Stromal cell of bone marrow (primary cell): Measurements from ENCODE around the gene INPP4B.

Experiments
- DNase-seq: peaks from one replicate; pipeline ENCODE4 v3.0.0-alpha.2; 2012; ENCODE audit warnings: low read depth

Gene INPP4B

DNA sequence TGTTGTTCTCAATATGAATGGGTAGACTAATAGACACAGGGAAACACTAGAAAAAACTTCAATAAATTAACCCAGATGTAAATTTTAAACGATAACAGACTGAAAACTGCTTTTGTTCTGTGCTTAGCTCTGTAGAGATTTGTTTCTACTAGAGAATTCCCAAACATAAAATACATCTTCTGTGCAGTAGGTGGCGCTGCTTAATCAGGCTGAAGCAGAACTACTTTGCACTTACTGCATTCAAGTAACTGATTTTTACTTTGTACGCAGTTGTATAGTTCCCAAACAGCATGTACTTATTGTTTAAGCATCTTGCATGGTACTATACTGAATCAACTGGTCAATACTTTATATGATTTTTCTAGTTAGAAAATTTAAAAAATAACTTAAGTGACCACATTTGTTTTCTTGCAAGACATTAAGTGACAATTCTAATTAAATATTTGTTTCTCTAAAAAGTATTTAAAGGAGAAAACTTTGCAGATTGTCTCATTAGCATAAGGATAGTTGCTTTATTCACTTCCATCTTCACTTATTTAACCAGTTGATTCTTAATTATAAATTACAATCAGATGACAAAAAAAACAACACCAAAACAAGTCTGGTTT is 719.1 kb downstream of the INPP4B start:
- DNase-seq, result peak; percentile 48

DNA sequence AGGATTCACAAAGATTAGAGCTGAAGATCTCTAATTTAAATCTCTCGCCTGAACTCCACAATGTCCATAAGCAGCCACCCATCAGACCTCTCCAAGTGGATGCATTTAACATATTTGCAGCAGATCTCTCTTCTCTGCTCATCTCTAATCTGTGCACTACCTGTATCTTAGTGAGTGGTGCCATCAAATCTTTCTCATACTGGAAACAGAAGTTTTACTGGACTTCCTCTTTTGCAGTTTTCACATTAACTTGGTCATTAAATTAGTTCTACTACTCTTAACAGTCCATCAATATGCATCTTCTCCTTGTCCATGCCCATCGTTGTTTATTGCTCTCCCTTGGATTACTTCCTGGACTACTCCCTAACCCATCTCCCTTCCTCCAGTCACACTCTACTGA is 721.2 kb downstream of the INPP4B start:
- DNase-seq, result no peak

DNA sequence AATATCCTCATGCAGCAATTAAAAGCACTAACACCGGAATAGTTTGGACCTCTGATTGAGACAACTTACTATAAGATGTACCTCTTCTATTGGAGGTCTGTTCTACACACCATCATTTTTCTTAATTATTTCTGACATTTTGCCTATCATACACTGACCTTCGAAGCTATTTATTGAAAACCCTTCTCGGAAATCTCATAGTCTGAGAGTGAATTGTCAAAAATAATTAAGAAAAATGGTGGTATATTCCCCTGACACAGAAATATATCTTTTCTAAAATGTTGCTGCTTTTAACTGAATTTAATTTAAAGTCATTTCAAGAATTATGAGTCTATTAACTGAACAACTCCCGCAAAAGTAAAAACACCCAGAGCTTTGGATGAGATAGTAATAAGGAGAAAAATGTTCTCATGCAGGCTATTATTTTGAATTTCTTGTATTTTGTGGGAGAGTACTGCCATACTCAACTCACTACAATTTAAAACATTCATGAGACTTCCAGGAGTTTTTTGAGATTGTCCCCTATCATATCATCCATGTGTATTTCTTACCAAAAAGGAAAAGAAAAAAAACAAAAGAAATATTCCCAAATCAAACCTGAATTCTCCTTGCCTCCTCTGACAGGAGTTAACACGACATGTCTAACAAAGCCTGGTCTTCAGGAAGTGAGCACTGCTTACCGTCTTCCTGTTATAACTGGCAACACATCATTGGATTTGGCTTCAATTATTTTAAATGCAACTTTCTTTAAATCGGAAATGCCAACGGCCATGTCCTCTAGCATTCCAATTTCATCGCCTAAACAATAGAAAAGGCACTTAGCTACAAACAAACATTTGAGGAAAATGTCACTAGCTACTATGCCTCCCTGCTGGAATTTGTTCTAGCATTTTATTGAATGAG is 724.4 kb downstream of the INPP4B start:
- no peak for DNase-seq

DNA sequence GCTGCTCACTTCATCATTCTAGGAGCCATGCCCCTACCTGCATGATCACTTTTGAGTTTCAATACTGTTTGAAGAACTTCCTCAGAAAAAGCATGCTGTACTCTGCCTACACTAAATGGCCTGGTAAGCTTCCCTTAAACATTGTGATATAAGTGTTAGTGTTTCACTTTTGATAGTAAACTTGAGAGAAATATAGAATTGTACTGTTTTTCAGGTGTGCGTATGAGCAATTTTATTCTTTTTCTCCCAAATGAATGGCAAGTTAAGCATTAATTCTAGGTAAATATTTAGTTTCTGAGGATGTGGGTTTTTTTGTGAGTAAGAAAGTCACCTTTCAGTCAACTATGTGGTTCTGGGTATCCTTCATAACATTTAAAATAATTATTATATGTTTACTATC is 725.2 kb downstream of the INPP4B start:
- no peak for DNase-seq

DNA sequence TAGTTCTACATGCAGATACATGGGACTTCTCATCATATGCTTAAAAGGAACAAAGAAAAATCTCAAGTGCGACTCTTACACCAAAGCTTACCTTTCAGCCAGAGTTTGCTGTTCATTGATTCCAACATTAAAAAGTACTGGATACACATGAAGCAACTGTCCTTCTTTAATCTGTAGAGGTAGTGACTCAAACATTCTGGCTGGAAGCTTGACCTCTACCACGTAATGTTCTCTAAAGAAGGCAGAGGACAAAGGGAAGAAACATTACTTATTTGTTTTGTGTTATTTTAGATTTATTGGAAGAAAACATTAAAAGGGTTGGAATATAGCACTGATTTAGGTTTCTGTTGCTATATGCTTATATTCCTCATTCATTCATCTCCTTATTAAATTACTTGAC is 733.6 kb downstream of the INPP4B start:
- no peak for DNase-seq

DNA sequence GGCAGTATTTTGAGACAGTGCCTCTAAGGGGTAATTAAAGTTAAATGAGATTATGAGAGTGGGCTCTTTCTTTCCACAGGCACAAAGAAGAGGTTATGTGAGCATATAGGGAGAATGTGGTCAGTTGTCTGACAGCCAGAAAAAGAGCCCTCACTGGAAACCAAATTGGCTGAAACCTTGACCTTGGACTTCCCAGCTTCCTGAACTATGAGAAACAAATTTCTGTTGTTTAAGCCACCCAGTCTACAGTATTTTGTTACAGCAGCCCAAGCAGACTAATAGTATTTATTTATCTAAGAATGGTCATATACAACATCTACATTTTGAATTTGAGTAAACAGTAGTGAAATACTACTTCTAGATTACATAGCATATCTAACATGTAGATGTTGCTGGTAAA is 736.0 kb downstream of the INPP4B start:
- DNase-seq, result no peak

DNA sequence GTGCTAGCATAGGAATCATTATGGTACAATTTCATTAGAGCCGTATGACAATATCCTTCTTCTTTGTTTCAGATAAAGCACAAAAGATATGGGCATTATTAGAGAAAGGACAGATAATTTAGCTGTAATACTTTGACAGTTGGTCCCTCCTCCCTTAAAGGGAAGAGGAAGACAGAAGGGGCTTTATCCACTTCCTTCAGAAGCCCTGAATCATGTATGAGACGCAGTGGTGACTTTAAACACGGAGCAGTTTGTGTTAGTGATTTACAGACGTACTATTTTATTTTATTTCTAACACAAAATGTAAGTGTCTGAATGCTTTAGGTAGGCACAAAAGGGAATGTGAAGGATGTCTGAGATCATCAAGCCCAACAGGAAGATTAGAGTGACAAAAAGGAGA is 742.1 kb downstream of the INPP4B start:
- DNase-seq, result no peak

DNA sequence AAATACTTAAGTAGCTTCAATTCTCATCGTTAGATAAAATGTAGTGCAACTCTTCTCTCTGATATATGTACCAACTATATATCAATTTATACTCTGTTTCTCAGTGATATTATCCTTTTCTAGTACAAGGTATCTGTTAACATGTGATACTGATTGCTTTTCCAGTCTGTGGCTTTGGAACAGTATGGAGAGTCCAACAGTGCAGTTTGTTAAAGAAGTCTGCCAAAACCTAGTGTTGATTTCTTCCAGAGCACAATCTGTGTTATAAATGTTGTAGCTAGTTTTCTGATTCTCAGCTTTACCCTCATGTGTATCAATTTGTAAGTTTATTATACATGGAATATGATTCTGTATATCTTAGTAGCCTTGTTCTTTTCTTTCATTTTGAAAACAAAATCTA is 744.7 kb downstream of the INPP4B start:
- DNase-seq, result no peak

DNA sequence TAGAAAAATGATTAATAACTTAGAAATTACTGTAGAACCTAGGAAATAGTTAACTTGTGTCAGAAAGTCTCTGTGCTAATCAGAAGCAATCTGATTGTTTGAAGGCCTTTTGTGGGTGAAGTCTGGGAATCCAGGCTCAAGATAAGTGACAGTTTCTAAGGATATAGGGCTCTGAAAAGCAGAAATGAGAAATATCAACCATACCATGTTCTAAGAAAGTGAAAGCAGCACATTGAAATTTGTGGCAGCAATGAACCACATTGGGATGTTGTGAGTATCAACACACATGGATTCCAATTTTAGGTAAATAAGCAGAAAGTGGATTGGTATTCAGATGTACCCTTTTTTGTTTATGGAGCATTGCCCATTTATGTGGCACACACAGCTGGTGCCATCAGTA is 745.2 kb downstream of the INPP4B start:
- no peak for DNase-seq

DNA sequence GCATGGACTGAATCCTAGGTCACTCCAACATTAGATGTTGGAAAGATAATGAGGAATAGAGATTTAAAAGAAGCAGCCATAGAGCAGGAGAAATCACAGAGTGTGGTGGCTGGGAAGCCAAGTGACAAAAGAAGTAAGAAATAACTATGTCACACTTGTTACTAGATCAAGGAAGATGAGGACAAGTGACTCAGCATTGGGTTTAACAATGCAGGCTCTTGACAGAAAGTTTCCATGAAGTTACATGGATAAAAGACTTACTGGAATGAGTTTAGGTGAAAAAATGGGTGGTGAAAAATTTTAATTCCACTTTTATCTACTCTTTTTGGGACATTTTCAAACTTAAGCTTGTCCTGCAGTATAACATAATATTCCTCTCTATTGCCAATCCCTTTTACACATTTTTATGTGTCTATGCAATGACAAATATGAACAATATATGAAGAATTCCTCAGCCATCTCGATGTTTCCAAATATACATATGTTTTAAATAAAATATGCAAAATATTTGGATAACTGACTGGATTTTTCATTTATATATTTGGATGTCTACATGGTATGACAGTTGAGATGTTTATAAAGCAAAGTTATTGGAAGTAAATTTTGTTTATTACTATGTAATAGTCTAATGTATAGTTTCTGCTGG is 747.1 kb downstream of the INPP4B start:
- DNase-seq, result no peak

DNA sequence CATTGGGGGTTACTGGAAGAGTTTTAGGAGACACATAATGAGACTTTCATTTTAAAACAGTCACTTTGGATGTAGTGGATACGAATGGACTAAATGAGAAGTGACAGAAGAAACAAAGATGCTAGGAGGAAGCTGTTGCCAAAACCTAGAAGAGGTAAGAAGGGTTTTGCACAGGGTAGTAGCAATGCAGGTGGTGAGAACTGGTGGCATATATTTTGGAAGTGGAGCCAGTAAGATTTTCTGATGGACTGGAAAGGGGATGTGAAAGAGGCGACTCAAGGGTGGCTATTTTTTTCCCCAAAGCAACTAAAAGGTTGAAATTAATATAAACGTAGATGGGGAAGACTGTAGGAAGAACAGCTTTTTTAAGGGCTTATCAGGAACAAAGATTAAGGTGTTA is 747.7 kb downstream of the INPP4B start:
- no peak for DNase-seq

DNA sequence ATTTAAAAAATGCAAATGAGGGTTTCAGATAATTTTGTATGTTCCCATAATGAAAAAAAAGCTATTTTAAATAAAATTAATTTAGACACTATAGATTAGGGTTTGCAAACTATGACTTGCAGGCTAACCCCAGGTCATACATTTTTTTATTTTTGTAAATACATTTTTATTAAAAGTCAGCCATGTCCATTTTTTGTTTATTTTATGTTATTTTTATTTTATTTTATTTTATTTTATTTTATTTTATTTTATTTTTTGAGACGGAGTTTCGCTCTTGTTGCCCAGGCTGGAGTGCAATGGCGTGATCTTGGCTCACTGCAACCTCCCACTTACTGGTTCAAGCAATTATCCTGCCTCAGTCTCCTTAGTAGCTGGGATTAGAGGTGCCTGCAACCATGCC is 749.1 kb downstream of the INPP4B start:
- no peak for DNase-seq

DNA sequence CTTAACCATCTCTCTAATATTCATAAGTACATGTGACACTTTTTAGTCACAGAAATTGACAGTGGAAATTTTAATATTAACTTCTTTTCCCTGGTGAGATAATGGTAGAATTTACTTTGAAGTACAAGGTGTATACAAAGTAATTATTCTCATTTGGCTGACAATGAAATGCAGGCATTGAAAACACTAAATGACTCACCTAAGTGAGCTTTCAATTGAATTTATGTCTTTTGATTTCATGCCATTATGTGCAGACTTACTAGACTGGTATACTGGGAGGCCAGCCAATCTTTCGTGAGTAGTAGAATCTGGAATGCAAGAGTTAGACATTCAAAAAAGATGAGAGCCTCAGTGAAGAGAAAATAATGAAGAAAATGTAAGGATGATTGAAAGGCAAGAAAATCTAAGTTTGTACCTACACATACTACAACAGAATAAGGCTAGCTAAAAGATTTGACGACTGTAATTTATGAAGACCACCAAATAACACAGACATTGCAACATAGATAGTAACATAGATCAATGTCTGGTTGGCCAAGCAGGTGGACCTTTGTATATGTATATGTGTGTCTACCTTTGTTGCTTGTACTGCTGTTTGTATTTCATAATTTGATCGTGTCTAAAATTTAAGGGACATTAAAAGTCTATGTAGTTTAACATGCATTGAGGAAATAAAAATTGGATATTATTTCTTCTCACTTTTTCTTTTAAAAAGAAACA is 750.1 kb downstream of the INPP4B start:
- peak; percentile 93 for DNase-seq

DNA sequence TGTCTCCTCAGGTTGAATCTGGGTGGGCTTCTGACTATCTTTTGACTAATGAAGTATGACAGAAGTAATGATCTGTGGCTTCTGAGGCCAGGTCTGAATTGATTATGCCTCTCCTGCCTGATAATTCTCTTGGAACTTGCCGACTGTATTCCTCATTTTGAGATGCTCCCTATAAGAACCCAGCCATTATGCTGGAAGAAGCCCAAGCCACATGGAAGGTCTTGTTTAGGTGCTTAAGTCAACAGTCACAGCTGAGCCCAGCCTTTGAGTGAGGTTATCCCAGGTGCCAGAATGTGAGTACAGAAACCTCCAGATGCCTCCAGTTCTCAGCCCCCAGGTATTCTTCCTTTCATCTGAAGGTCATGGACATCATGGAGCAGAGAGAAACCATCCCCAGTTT is 753.2 kb downstream of the INPP4B start:
- DNase-seq, result no peak

DNA sequence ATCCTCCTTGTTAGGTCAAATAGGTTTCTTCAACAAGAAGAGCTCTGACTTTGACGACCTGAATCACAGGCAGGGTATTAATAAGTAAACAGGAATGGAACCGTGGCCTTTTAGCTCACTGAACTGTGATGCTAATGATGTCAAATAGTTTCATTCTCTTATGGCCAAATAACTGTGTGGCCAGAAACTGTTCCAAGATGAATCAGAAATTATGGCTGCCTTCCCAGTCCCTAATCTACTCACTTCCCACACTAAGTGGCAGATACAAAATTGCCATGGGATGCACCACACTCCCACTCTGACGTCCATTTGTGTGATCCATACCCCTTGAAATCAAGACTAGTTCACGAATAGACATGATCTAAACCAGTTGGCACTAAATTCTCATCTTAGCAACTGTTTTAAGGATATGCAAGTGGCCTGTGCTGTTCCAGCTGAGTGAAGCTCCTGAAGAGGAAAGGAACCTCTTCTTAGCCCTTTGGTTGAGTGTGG is 754.4 kb downstream of the INPP4B start:
- peak; percentile 97 for DNase-seq

DNA sequence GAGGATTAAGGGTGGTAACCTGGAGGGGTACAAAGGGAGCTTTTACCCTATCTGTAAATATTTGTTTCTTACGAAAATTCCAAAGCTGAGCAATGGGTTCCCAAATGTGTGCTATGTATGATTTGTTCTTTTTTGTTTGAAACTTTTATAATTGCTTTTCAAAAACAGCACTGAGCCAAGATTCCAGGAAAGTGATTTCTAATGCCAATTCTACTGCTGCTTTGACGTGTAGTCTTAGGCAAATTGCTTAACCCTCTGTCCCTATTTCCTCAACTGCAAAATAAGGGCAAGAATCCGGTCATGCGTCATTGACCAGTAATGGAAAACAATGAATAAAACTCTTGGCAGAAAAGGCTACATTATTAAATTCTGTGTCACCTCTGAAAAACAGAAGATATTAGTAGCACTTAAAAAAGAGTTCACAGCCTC is 755.0 kb downstream of the INPP4B start:
- DNase-seq, result peak; percentile 98

DNA sequence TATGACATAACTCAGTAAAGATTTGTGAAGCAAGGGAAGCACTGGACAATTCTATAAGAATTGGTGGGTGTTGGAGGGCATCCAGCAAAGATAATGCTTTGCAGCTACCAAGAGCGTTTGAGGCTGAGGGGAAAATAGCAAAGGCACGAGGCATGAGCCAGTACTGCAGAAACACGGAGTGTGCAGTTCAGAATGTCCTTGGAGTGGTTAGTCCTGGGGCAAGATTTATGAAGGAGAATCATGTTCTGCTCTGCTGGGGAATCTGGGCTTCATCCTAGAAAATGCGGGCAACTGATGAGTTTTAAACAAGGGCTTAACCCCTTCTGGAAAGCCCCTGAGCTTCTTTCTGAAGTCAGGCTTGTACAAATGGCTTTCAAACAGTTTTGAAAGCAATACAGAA is 757.2 kb downstream of the INPP4B start:
- DNase-seq, result no peak

DNA sequence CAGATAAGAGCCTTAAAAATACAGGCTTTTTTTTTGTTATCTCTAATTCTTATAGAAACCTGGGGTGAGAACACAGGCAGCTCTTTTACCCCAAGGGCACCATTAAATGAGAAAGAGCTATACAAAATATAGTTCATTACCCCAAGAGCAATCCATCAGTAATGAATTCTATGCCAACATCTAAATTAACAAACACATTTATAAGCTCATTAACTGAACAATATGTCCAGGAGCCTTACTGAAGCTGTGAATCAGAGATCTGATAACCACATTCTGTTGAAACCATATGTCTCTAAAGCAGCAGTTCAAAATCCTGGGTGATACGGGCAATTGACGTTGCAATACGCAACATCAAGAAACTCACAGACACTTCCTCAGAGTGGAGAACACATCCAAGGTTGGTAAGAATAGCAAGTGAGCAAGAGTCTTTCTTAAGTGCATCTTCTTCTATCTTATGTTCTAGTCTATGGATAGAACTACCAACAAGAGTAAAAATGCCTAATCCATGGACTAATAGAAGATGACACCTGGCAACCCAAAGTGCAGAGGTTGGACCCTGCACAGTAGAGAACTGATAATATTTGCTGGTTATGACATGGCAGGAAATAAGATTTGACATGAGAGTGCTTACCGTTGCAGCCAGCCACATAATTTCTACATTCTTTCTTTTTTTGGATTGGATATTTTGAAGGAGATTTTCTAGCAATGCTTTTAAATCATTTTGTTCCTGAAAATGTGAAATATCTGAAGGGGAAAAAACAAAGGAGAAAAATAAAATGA is 760.4 kb downstream of the INPP4B start:
- DNase-seq, result no peak

DNA sequence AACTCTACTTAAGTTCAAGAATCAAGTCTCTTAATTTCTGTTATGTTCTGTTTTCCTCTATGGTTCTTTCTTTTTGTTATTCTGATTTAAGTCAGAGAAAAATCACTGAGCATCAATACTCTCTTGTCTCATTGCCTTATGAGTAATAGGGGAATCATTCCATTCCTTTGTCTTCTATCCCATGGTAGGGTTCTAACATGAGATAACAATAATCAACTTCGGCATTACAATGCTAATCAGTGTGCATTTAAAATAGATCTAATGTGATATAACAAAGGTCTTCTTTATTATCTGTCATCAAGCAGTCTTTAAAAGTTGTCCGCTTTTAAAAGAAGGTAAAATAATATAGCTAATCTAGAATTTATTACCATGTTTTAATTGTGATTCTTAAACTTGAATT is 762.8 kb downstream of the INPP4B start:
- DNase-seq, result no peak

DNA sequence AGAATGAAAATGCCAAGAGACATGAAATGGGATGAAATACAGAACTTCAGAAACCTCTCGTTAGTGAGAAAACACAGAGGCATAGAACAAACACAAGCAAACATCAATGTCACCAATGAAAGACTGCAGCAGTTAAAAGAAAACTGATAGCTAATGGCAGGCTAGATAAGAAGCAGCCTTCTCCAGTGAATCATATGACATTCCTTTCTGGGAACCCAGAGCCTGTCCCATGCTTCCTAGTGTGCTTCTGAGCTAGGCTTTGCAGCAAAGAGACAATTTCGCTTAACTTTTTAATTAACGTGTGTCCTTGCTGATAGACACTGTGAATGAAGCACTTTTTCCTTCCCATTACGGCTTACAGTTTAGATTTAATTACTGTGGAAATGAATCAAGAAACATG is 765.1 kb downstream of the INPP4B start:
- DNase-seq, result no peak

DNA sequence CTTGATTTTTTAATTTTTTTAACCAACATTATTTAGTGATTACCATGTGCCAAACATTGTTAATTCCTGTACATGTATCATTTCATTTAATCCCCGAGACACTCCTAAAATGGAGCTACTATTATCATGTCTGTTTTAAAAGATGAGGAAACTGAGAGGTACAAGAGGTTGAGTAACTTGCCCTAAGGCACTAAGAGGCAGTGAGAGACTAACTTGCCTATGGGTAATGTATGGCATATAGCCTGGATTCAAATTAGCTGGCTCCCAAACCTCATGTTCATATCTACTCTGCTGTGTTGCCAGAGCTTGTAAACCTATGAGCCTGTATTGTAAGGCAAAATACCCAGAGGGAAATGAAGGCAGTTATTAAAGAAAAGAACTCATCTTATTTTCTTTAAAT is 766.1 kb downstream of the INPP4B start:
- no peak for DNase-seq

DNA sequence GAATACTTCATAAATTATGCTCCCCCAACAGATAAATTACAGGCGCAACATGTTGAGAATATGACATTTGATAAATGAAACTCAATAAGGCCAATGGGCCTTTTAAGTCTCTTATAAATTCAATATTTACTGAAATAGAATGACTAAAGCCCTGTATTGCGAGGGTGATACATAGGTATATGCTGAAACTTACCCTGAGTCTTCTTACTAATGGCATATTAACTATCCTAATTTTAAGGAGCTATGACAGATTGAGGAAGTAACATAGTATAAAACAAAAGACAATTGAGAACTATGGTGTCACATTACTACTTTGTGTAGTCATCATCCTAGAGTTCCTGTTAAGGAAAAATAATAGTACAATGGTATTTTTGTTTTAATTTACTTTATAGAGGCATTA is 769.1 kb downstream of the INPP4B start:
- DNase-seq, result no peak
